Cardiac fibroblast (primary cell): Measurements from ENCODE around the gene FAM83C.

Experiments
- DNase-seq, 2 donors: peaks; one replicate each; pipeline versions ENCODE4 v3.0.0 to v3.0.0-alpha.2; 2010; ENCODE audit warnings: low read depth in 2 of 2
- H3K4me3 ChIP-seq, 2 donors: replicated peaks in 1 of 2; 1 replicate in 1 of 2; 2 replicates in 1 of 2; pipeline ENCODE4 v1.5.1; 2011; ENCODE audit warnings: low read depth in 2 of 2, low read length in 2 of 2, mild to moderate bottlenecking in 2 of 2, moderate library complexity in 1 of 2
- CTCF ChIP-seq: IDR thresholded peaks from one replicate; pipeline ENCODE4 v1.5.1; 2011; ENCODE audit warnings: low read depth, mild to moderate bottlenecking, low read length, inconsistent platforms

The FAM83C gene

GRCh38 chr20:35311409-35311808 lies 19.2 kb upstream of the FAM83C start:
- peak in 1 of 2 donors; percentile 73 for DNase-seq
- no peak for TF ChIP-seq CTCF
- H3K4me3 ChIP-seq, result no peak overlapping the region

- peak; percentile 72 to 82 for DNase-seq
- no peak overlapping the region for H3K4me3 ChIP-seq
- TF ChIP-seq CTCF, result no peak
Observed at GRCh38 chr20:35307666-35308653, 15.7 kb upstream of the FAM83C start.

- H3K4me3 ChIP-seq, result no peak overlapping the region
- peak; percentile 88 to 91 for DNase-seq
- peak; percentile 94 for TF ChIP-seq CTCF
Observed at GRCh38 chr20:35306931-35307517, 14.8 kb upstream of the FAM83C start.

GRCh38 chr20:35305682-35306556 lies 13.7 kb upstream of the FAM83C start:
- peak; percentile 95 to 99 for DNase-seq
- no peak overlapping the region for H3K4me3 ChIP-seq
- no peak for TF ChIP-seq CTCF

GRCh38 chr20:35304956-35305355 lies 12.7 kb upstream of the FAM83C start:
- no peak for TF ChIP-seq CTCF
- no peak for DNase-seq
- H3K4me3 ChIP-seq, result no peak overlapping the region

GRCh38 chr20:35303735-35304491 lies 11.7 kb upstream of the FAM83C start:
- H3K4me3 ChIP-seq, result no peak overlapping the region
- DNase-seq, result peak; percentile 93 to 96
- TF ChIP-seq CTCF, result peak; percentile 93
